GM23248 (cell line): ENCODE data around the gene KCTD20. TPM values are rescaled to one million over a fixed set of nuclear protein-coding genes. Genes with fewer than 3 reads are reported as not detected.
"Not testable (repeated sequence)": the region's sequence is repeated elsewhere in the genome, so short reads cannot be mapped to it uniquely, and the experiment has no call there.

Experiments
- DNase-seq: peaks from one replicate; pipeline ENCODE4 v3.0.0-alpha.2; 2015
- H2AFZ ChIP-seq: fragments of 200-600 bp; sonication (generic); 2 replicates; pipeline ENCODE4 v1.6.1; 2016; ENCODE audit warnings: antibody characterized with exemption
- H3F3A ChIP-seq: fragments of 200-600 bp; sonication (generic); 2 replicates; pipeline ENCODE4 v1.6.1; 2016; ENCODE audit warnings: mild to moderate bottlenecking, antibody characterized with exemption, mixed run types; ENCODE audit not compliant: insufficient read depth
- H3K27ac ChIP-seq: fragments of 200-600 bp; sonication (generic); 2 replicates; pipeline ENCODE4 v1.5.1; 2016; ENCODE audit warnings: mild to moderate bottlenecking
- H3K27me3 ChIP-seq: fragments of 200-600 bp; sonication (generic); replicated peaks from 2 replicates; pipeline ENCODE4 v1.6.1; 2016; ENCODE audit warnings: mild to moderate bottlenecking; ENCODE audit not compliant: insufficient read depth
- H3K36me3 ChIP-seq: fragments of 200-600 bp; sonication (generic); 2 replicates; pipeline ENCODE4 v1.6.1; 2016; ENCODE audit warnings: low read depth, mild to moderate bottlenecking
- H3K4me1 ChIP-seq: fragments of 200-600 bp; sonication (generic); 2 replicates; pipeline ENCODE4 v1.6.1; 2016; ENCODE audit warnings: mild to moderate bottlenecking; ENCODE audit not compliant: insufficient read depth
- H3K4me2 ChIP-seq: fragments of 200-600 bp; sonication (generic); one replicate; pipeline ENCODE4 v1.6.1; 2016; ENCODE audit warnings: mild to moderate bottlenecking; ENCODE audit not compliant: unreplicated experiment
- H3K4me3 ChIP-seq: fragments of 200-600 bp; sonication (generic); 2 replicates; pipeline ENCODE4 v1.5.1; 2016; ENCODE audit warnings: mild to moderate bottlenecking
- H3K79me2 ChIP-seq: fragments of 200-600 bp; sonication (generic); 2 replicates; pipeline ENCODE4 v1.6.1; 2016; ENCODE audit warnings: mild to moderate bottlenecking; ENCODE audit not compliant: insufficient read depth
- H3K9ac ChIP-seq: fragments of 200-600 bp; sonication (generic); 2 replicates; pipeline ENCODE4 v1.6.1; 2016; ENCODE audit warnings: mild to moderate bottlenecking
- H3K9me2 ChIP-seq: fragments of 200-600 bp; sonication (generic); 2 replicates; pipeline ENCODE4 v1.6.1; 2016; ENCODE audit warnings: mixed run types, mild to moderate bottlenecking, moderate library complexity; ENCODE audit not compliant: insufficient read depth
- H3K9me3 ChIP-seq: fragments of 200-600 bp; sonication (generic); one replicate; pipeline ENCODE4 v1.6.1; 2017; ENCODE audit warnings: low read depth
- H4K20me1 ChIP-seq: fragments of 200-600 bp; sonication (generic); 2 replicates; pipeline ENCODE4 v1.6.0; 2016; ENCODE audit not compliant: insufficient read depth
- EZH2 ChIP-seq: fragments of 200-600 bp; sonication (generic); IDR thresholded peaks from 2 replicates; pipeline ENCODE4 v1.6.1; 2018; ENCODE audit warnings: antibody characterized with exemption, mild to moderate bottlenecking; ENCODE audit not compliant: insufficient read depth, poor library complexity, severe bottlenecking
- EZH2phosphoT487 ChIP-seq: fragments of 200-600 bp; sonication (generic); IDR thresholded peaks from 2 replicates; pipeline ENCODE4 v1.6.1; 2018; ENCODE audit warnings: antibody characterized with exemption, moderate library complexity, mild to moderate bottlenecking, low read depth; ENCODE audit not compliant: insufficient read depth
- WGBS, 2 experiments: methylation state at CpG; one replicate each; pipeline ENCODE4 v1.1.6; 2015 to 2017; ENCODE audit warnings: low lambda C conversion rate in 2 of 2, low coverage in 1 of 2; ENCODE audit errors: missing lambda C conversion rate in 2 of 2; 5-methylcytosine and 5-hydroxymethylcytosine counted together
- in situ Hi-C: fragments of 300-500 bp; cut with MboI; formaldehyde crosslinking; loops from 2 replicates; pipeline ENCODE4 v1.15.0; 2020
- polyA plus RNA-seq: library from polyadenylated mRNA; unstranded; fragments of >200 nt; fragmentation: Nextera tagmentation; extraction: Ambion mirVana; gene quantifications from 2 replicates; pipeline ENCODE4 v1.2.1, GENCODE V29; 2016
- total RNA-seq: library from RNA; depleted of rRNA; stranded (reverse); fragments of >200 nt; shearing (Covaris generic); gene quantifications from 2 replicates; pipeline ENCODE4 v1.2.3, GENCODE V29; 2014

The KCTD20 gene
- total and polyA plus RNA-seq, 2 experiments from 2014 or later, result 52.7 to 120 TPM

- H3K27ac ChIP-seq, result no peak overlapping the region
- 76 to 83% methylated on average over 6 of the region's 6 CpGs for WGBS, 2 experiments
- peaks cover 23% of the 10 kb centered on the region for H3K36me3 ChIP-seq
- no peak overlapping the region for H2AFZ ChIP-seq
- no peaks in the 10 kb centered on the region for H3K9me3 ChIP-seq
- no peak overlapping the region for H3K4me3 ChIP-seq
- DNase-seq, result no peak
- H4K20me1 ChIP-seq, result 0 out of 2 replicates have a peak, but pooled peaks cover 1% of the 10 kb centered on the region
- in situ Hi-C loops, result no loop called here
- 0 out of 2 replicates have a peak, but pooled peaks cover 2% of the 10 kb centered on the region for H3K4me1 ChIP-seq
- H3K9ac ChIP-seq, result no peak overlapping the region
- TF ChIP-seq EZH2phosphoT487 (no peak), EZH2 (no peak)
- no peaks in the 10 kb centered on the region for H3K27me3 ChIP-seq
- H3K4me2 ChIP-seq, result no peak overlapping the region
- H3K9me2 ChIP-seq, result no peaks in the 10 kb centered on the region
- peaks cover 13% of the 10 kb centered on the region; the same call in 1 of the 2 replicates for H3F3A ChIP-seq
- H3K79me2 ChIP-seq, result peaks cover 97% of the 10 kb centered on the region
Observed at GRCh38 chr6:36469148-36469661, 26.4 kb downstream of the KCTD20 start.

- Histone ChIP-seq H2AFZ (no peak overlapping the region), H3K4me1 (no peaks in the 10 kb centered on the region), H3F3A (0 out of 2 replicates have a peak, but pooled peaks cover 13% of the 10 kb centered on the region), H3K36me3 (peaks cover 29% of the 10 kb centered on the region), H3K79me2 (peaks cover 97% of the 10 kb centered on the region), H4K20me1 (0 out of 2 replicates have a peak, but pooled peaks cover 5% of the 10 kb centered on the region), H3K27me3 (no peaks in the 10 kb centered on the region), H3K4me3 (no peak overlapping the region), H3K9me2 (no peaks in the 10 kb centered on the region), H3K9ac (no peak overlapping the region), H3K27ac (no peak overlapping the region), H3K4me2 (no peak overlapping the region), H3K9me3 (no peaks in the 10 kb centered on the region)
- TF ChIP-seq EZH2 (no peak), EZH2phosphoT487 (no peak)
- 86 to 96% methylated on average over 3 of the region's 3 CpGs for WGBS, 2 experiments
- in situ Hi-C loops, result no loop called here
- no peak for DNase-seq
Observed at GRCh38 chr6:36469946-36470345, 27.1 kb downstream of the KCTD20 start.

GRCh38 chr6:36478051-36478526 is 35.3 kb downstream of the KCTD20 start:
- TF ChIP-seq EZH2phosphoT487 (no peak), EZH2 (no peak)
- Histone ChIP-seq H4K20me1 (0 out of 2 replicates have a peak, but pooled peaks cover 5% of the 10 kb centered on the region), H3K27ac (no peak overlapping the region), H3K4me3 (no peak overlapping the region), H3K4me2 (no peak overlapping the region), H3F3A (peaks cover 44% of the 10 kb centered on the region; the same call in 1 of the 2 replicates), H3K36me3 (peaks cover 42% of the 10 kb centered on the region), H3K27me3 (no peaks in the 10 kb centered on the region), H3K9ac (no peak overlapping the region), H3K9me2 (no peaks in the 10 kb centered on the region), H3K4me1 (no peaks in the 10 kb centered on the region), H2AFZ (no peak overlapping the region), H3K79me2 (peaks cover 75% of the 10 kb centered on the region), H3K9me3 (no peaks in the 10 kb centered on the region)
- in situ Hi-C loops, result no loop called here
- WGBS, 2 experiments, result 94 to 100% methylated on average over 2 of the region's 2 CpGs
- DNase-seq, result no peak

GRCh38 chr6:36479256-36479655 is 36.5 kb downstream of the KCTD20 start:
- H4K20me1 ChIP-seq, result 0 out of 2 replicates have a peak, but pooled peaks cover 4% of the 10 kb centered on the region
- in situ Hi-C loops, result no loop called here

GRCh38 chr6:36483326-36483725 is 40.5 kb downstream of the KCTD20 start:
- H3K4me3 ChIP-seq, H3K9me2 ChIP-seq, H2AFZ ChIP-seq, H3K9ac ChIP-seq, H3K27ac ChIP-seq, DNase-seq, in situ Hi-C loops, H3K4me2 ChIP-seq, H4K20me1 ChIP-seq, H3K9me3 ChIP-seq, H3K27me3 ChIP-seq: not testable (repeated sequence)
- WGBS, 2 experiments, result 93 to 99% methylated on average over 5 of the region's 5 CpGs
- Histone ChIP-seq H3K79me2 (peaks cover 27% of the 10 kb centered on the region), H3K4me1 (peaks cover 11% of the 10 kb centered on the region), H3K36me3 (peaks cover 75% of the 10 kb centered on the region), H3F3A (peaks cover 57% of the 10 kb centered on the region)

More at GRCh38 chr6:36479256-36479655, 36.5 kb downstream of the KCTD20 start:
- Histone ChIP-seq H3K27me3 (no peaks in the 10 kb centered on the region), H3K9ac (no peak overlapping the region), H3K4me1 (no peaks in the 10 kb centered on the region), H3K4me2 (no peak overlapping the region), H3K4me3 (no peak overlapping the region), H2AFZ (no peak overlapping the region), H3K36me3 (peaks cover 48% of the 10 kb centered on the region), H3K79me2 (peaks cover 63% of the 10 kb centered on the region), H3F3A (peaks cover 42% of the 10 kb centered on the region; the same call in 1 of the 2 replicates), H3K27ac (no peak overlapping the region), H3K9me3 (no peaks in the 10 kb centered on the region), H3K9me2 (no peaks in the 10 kb centered on the region)
- TF ChIP-seq EZH2 (no peak), EZH2phosphoT487 (no peak)
- no peak for DNase-seq
- 100% methylated on average over 1 of the region's 1 CpG for WGBS, 2 experiments
